GM18867 (cell line): ENCODE measurements around the gene RFC2.
A peak's percentile ranks its signal among the peaks of the same experiment; 100 is the strongest.
"Not testable (repeated sequence)": the region's sequence is repeated elsewhere in the genome, so short reads cannot be mapped to it uniquely, and the experiment has no call there.

Experiments
- ATAC-seq: cut with Tn5 transposase; IDR thresholded peaks from one replicate; pipeline ENCODE4 v1.9.1; 2021; ENCODE audit warnings: mild to moderate bottlenecking, moderate library complexity; ENCODE audit not compliant: unreplicated experiment

Gene RFC2

GRCh38 chr7:74252893-74253292 lies 1.3 kb downstream of the RFC2 start:
- ATAC-seq, result no peak

GRCh38 chr7:74249058-74249457 lies 5.1 kb downstream of the RFC2 start:
- ATAC-seq, result not testable (repeated sequence)

- no peak for ATAC-seq
Observed at GRCh38 chr7:74248156-74248555, 6.0 kb downstream of the RFC2 start.

GRCh38 chr7:74246497-74246896 lies 7.7 kb downstream of the RFC2 start:
- ATAC-seq, result no peak

DNA sequence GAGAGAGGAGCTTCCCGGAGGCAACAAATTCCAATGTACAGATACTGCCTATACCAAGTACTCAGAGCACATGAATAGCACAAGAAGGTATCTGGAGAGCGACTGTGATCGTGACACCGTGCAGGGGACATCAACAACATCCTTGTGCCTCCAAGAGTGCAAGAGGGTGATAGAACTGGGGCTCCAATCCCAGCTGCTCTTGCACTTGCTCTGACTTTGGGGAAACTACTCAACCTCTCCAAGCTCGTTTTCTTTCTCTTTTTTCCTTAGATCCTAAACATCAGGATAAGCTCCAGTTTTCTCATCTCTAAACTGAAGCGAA lies 12.1 kb downstream of the RFC2 start:
- ATAC-seq, result no peak

- ATAC-seq, result no peak
Observed at GRCh38 chr7:74240482-74240881, 13.7 kb downstream of the RFC2 start.

DNA sequence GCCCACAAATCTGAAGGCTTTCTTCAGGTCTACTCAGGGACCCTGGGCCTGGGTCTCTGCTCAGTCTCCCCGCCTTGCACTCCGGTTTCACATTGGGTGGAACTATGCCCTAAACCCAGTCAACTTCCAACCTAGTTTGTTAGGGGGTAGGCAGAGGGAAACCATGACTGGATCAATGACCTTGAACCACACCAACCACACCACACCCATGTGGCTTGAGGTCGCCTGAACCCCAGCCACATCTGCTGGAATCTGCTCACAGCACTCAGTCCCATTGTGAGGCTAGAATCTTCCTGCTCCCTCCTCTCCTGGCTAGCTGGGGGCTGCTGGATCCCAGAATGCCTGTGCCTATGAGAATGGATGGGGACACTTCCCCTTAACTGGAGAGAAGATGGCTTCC lies 17.9 kb downstream of the RFC2 start:
- no peak for ATAC-seq

DNA sequence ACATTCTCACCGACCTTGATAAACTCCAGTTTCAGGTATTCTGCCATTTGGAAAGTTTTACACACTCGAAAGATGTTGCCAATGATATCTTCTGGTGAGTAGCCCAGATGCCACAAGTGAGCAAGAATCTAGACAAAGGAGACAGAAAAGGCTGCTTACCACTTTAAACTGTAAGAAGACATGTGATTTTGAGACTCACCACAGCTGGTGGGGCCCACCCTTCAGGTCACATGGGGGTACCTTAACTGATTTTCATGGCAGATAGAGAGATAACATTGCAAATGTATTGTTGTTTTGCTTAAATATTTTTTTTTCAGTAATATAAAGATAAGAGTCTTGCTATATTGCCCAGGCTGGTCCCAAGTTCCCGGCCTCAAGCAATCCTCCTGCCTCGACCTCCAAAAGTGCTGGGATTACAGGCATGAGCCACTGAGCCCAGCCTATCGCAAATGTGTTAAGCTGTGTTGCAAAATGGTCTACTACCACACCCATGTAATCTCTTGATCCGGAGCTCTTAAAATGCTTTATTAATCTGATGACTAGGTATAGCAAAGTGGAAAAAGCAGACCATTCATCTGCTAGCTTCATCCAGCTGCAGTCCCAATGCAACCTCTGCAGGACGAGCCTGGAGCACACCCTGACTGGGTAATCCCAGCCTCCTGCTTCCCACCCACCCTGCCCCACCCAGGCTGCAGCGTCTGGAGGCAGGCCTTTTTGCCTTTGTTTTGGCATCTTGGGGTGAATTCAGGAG lies 18.5 kb downstream of the RFC2 start:
- no peak for ATAC-seq

DNA sequence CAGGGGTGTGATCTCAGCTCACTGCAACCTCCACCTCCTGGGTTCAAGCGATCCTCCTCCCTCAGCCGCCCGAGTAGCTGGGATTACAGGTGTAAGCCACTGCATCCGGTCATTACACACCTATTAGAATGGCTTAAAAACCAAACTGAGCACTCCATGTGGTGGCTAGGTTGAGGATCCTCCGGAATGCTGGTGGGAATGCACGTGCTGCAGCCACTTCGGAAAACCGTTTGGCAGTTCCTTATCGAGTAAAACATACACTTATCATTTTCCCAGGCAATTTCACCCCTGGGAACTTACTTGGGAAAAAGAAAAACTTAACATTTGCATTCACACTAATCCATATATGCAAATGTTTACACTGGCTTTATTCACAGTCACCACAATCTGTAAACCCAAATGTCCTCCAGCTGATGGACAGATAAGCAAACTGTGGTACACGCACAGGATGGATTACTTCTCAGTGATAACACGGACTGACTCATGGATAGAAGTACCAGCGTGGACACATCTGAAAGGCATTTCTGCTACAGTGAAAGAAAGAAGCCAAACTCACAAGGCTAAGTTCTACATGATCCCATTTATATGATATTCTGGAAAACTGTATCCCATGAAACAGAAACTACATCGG lies 20.4 kb downstream of the RFC2 start:
- no peak for ATAC-seq

DNA sequence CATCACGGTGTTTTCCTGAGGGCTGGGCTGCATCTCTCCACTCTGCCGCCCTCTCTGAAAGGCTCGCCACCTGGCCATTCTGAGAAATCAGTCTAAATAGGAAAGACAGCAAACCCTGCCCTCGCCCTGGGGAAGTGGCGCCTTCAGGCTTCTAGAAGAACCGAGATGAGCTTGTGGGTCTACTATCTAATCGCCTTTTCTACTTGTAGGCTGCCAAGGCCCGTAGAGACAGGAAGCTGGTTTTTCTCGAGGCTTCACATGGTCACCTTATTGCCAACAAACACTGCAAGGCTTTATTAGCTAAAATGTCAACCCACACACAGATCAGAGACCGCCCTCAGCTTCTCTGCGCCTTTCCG lies 23.0 kb downstream of the RFC2 start:
- ATAC-seq, result peak; percentile 70

- ATAC-seq, result peak; percentile 20
Observed at GRCh38 chr7:74230446-74231231, 23.6 kb downstream of the RFC2 start.

- ATAC-seq, result no peak
Observed at GRCh38 chr7:74228951-74229900, 25.0 kb downstream of the RFC2 start.

- no peak for ATAC-seq
Observed at GRCh38 chr7:74226633-74227032, 27.6 kb downstream of the RFC2 start.

DNA sequence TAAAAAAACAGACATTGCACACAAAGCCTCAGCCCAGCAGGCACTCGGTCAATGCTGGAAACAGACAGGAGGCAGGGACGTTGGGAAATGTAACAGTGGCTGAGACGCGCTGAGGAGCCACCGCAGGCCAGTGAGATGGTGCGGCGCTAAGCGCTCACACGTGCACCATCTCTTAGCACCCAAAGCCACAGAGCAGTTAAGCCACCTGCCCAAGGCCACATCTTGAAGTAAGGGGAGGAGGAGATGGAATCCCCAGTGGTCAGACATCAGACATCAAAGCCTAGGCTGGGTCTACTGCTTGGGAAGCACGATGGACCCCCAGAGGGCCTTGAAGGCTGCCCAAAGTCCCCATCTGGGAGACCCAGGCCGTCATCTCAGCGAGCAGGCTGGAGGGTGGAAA lies 28.8 kb downstream of the RFC2 start:
- no peak for ATAC-seq

DNA sequence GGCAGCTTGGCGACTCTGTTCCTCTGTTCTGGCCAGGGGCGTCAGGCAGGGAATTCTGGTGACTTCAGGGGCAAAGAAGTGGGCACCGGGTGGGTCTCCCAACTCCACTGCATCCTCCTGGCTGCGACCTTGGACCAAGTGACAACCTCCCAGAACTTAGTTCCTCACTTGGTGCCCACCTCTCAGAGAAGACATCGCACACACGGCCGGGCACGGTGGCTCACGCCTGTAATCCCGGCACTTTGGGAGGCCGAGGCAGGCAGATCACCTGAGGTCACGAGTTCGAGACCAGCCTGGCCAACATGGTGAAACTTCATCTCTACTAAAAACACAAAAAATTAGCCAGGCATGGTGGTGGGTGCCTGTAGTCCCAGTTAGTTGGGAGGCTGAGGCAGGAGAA lies 29.3 kb downstream of the RFC2 start:
- not testable (repeated sequence) for ATAC-seq

- no peak for ATAC-seq
Observed at GRCh38 chr7:74224511-74224832, 29.7 kb downstream of the RFC2 start.

DNA sequence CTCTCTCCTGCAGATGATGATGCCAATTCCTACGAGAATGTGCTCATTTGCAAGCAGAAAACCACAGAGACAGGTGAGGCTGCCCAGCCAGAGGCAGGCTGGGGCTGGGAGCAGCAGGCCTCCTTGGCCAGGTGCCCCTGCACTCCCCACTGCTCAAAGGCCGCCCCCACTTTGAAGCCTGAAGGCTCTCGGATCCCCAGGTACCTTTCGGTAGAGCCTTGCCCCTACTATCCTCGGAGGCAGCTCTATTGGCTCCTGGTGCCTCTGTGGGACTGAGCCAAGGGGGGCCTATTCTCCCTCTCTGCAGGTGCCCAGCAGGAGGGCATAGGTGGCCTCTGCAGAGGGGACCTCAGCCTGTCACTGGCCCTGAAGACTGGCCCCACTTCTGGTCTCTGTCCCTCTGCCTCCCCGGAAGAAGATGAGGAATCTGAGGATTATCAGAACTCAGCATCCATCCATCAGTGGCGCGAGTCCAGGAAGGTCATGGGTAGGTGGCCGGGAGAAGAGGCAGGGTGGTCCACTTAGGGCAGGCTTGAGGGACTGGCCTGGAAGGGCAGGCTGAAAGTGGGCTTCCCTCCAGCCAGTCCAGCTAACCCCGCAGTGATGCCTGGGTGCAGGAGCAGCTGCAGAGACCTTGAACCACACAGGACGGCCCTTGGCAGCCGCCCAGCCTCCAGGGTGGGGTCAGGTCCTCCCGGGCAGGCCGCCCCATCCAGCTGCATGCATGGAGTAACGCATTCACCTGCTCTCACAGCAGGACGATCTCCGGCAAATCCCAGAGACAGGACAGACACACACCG lies 30.3 kb downstream of the RFC2 start:
- no peak for ATAC-seq

DNA sequence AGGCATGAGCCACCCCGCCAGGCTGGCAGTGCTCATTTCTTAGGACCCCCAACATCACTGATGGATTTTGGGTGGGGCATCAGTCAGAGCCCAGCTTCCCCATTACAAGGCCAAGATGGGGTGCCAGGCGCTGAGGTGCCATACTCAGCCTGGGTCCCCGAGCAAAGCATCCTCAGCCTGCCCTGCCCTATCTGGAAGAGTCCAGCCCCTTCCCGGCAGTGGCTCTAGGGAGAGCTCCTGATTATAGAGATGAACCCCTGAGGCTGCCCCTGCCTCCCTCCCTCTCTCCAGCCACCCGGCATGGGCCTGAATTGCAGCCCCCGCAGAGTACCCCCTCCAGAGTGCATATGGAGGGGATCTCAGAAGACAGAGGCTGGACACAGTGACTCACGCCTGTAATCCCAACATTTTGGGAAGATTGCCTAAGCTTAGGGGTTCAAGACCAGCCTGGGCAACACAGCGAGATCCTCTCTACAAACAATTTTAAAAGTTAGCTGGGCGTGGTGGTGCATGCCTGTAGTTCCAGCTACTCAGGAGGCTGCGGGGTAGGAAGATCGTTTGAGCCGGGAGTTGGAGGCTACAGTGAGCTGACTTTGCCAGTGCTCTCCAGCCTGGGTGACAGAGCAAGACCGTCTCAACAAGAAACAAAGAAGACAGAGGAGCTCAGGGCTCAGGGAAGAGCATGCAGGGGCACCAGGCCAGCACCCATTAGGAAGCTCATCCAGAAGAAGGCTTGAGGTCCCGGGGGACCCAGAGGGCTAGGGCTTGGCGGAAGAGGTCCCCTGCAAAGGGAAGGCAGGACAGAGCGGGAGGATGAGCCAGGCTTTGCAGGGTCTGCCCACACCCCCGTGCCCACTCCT lies 31.1 kb downstream of the RFC2 start:
- ATAC-seq, result no peak

GRCh38 chr7:74221713-74222112 lies 32.5 kb downstream of the RFC2 start:
- ATAC-seq, result no peak
